Mucosa of stomach (tissue), 1 donor: ENCODE data around the gene NKAIN2.
A peak's percentile ranks its signal among the peaks of the same experiment; 100 is the strongest.

ENCODE experiments used
- H3K27me3 ChIP-seq: one replicate; pipeline ENCODE4 v1.7.0; 2013; ENCODE audit warnings: mild to moderate bottlenecking, low read length; ENCODE audit not compliant: control insufficient read depth, insufficient read depth
- H3K36me3 ChIP-seq: one replicate; pipeline ENCODE4 v1.7.0; 2013; ENCODE audit warnings: low read length; ENCODE audit not compliant: control insufficient read depth, insufficient read depth
- H3K4me1 ChIP-seq: one replicate; pipeline ENCODE4 v1.7.0; 2013; ENCODE audit warnings: mild to moderate bottlenecking, low read length; ENCODE audit not compliant: control insufficient read depth, insufficient read depth
- H3K4me3 ChIP-seq: one replicate; pipeline ENCODE4 v1.7.0; 2013; ENCODE audit warnings: low read length
- H3K9ac ChIP-seq: one replicate; pipeline ENCODE4 v1.7.0; 2013; ENCODE audit warnings: mild to moderate bottlenecking, low read length, moderate library complexity
- H3K9me3 ChIP-seq: one replicate; pipeline ENCODE4 v1.7.0; 2013; ENCODE audit warnings: mild to moderate bottlenecking, low read length, moderate library complexity; ENCODE audit not compliant: control insufficient read depth
- donor health status: Pancreatic carcinoma.

The NKAIN2 gene

GRCh38 chr6:123803504-123804013 lies at the start of gene NKAIN2:
Gene NKAIN2, plus strand, starts transcription at chr6:123803865.
- no peaks in the 10 kb centered on the region for H3K9me3 ChIP-seq
- no peaks in the 10 kb centered on the region for H3K36me3 ChIP-seq
- peaks cover 8% of the 10 kb centered on the region for H3K4me1 ChIP-seq
- H3K4me3 ChIP-seq = peak within 1 kb of the TSS; percentile 42
- H3K9ac ChIP-seq = no peak within 1 kb of the TSS
- peaks cover 28% of the 10 kb centered on the region for H3K27me3 ChIP-seq

- no peaks in the 10 kb centered on the region for H3K36me3 ChIP-seq
- H3K27me3 ChIP-seq = no peaks in the 10 kb centered on the region
- H3K9ac ChIP-seq = no peak overlapping the region
- H3K4me1 ChIP-seq = no peaks in the 10 kb centered on the region
- no peak overlapping the region for H3K4me3 ChIP-seq
- H3K9me3 ChIP-seq = no peaks in the 10 kb centered on the region
Measured at GRCh38 chr6:123759472-123759871, 44.2 kb upstream of the NKAIN2 start.

GRCh38 chr6:123763904-123764303 lies 39.8 kb upstream of the NKAIN2 start:
- no peak overlapping the region for H3K4me3 ChIP-seq
- no peaks in the 10 kb centered on the region for H3K36me3 ChIP-seq
- H3K9me3 ChIP-seq = no peaks in the 10 kb centered on the region
- no peaks in the 10 kb centered on the region for H3K27me3 ChIP-seq
- no peaks in the 10 kb centered on the region for H3K4me1 ChIP-seq
- H3K9ac ChIP-seq = no peak overlapping the region

- Histone ChIP-seq H3K9me3 (no peaks in the 10 kb centered on the region), H3K27me3 (no peaks in the 10 kb centered on the region), H3K4me3 (no peak overlapping the region), H3K36me3 (no peaks in the 10 kb centered on the region), H3K4me1 (no peaks in the 10 kb centered on the region), H3K9ac (no peak overlapping the region)
Measured at GRCh38 chr6:123764722-123765121, 38.9 kb upstream of the NKAIN2 start.

GRCh38 chr6:123768921-123769320 lies 34.7 kb upstream of the NKAIN2 start:
- H3K9ac ChIP-seq = no peak overlapping the region
- no peaks in the 10 kb centered on the region for H3K4me1 ChIP-seq
- H3K9me3 ChIP-seq = no peaks in the 10 kb centered on the region
- H3K36me3 ChIP-seq = no peaks in the 10 kb centered on the region
- H3K27me3 ChIP-seq = no peaks in the 10 kb centered on the region
- H3K4me3 ChIP-seq = no peak overlapping the region

GRCh38 chr6:123769431-123769830 lies 34.2 kb upstream of the NKAIN2 start:
- Histone ChIP-seq H3K36me3 (no peaks in the 10 kb centered on the region), H3K4me3 (no peak overlapping the region), H3K9ac (no peak overlapping the region), H3K4me1 (no peaks in the 10 kb centered on the region), H3K27me3 (no peaks in the 10 kb centered on the region), H3K9me3 (no peaks in the 10 kb centered on the region)

- Histone ChIP-seq H3K9ac (no peak overlapping the region), H3K36me3 (no peaks in the 10 kb centered on the region), H3K27me3 (no peaks in the 10 kb centered on the region), H3K4me1 (no peaks in the 10 kb centered on the region), H3K4me3 (no peak overlapping the region), H3K9me3 (no peaks in the 10 kb centered on the region)
Measured at GRCh38 chr6:123770247-123770949, 33.3 kb upstream of the NKAIN2 start.

- H3K4me3 ChIP-seq = no peak overlapping the region
- H3K27me3 ChIP-seq = no peaks in the 10 kb centered on the region
- no peak overlapping the region for H3K9ac ChIP-seq
- no peaks in the 10 kb centered on the region for H3K4me1 ChIP-seq
- no peaks in the 10 kb centered on the region for H3K9me3 ChIP-seq
- no peaks in the 10 kb centered on the region for H3K36me3 ChIP-seq
Measured at GRCh38 chr6:123771126-123771525, 32.5 kb upstream of the NKAIN2 start.

- Histone ChIP-seq H3K4me3 (no peak overlapping the region), H3K36me3 (no peaks in the 10 kb centered on the region), H3K27me3 (no peaks in the 10 kb centered on the region), H3K9me3 (no peaks in the 10 kb centered on the region), H3K9ac (no peak overlapping the region), H3K4me1 (no peaks in the 10 kb centered on the region)
Measured at GRCh38 chr6:123777563-123777962, 26.1 kb upstream of the NKAIN2 start.

GRCh38 chr6:123780021-123780420 lies 23.6 kb upstream of the NKAIN2 start:
- no peaks in the 10 kb centered on the region for H3K36me3 ChIP-seq
- H3K9me3 ChIP-seq = no peaks in the 10 kb centered on the region
- H3K27me3 ChIP-seq = no peaks in the 10 kb centered on the region
- H3K4me3 ChIP-seq = no peak overlapping the region
- no peak overlapping the region for H3K9ac ChIP-seq
- no peaks in the 10 kb centered on the region for H3K4me1 ChIP-seq

- no peaks in the 10 kb centered on the region for H3K9me3 ChIP-seq
- H3K27me3 ChIP-seq = no peaks in the 10 kb centered on the region
- no peaks in the 10 kb centered on the region for H3K4me1 ChIP-seq
- no peak overlapping the region for H3K9ac ChIP-seq
- H3K36me3 ChIP-seq = no peaks in the 10 kb centered on the region
- H3K4me3 ChIP-seq = no peak overlapping the region
Measured at GRCh38 chr6:123784330-123784729, 19.3 kb upstream of the NKAIN2 start.

- Histone ChIP-seq H3K9ac (no peak overlapping the region), H3K27me3 (no peaks in the 10 kb centered on the region), H3K9me3 (no peaks in the 10 kb centered on the region), H3K36me3 (no peaks in the 10 kb centered on the region), H3K4me1 (no peaks in the 10 kb centered on the region), H3K4me3 (no peak overlapping the region)
Measured at GRCh38 chr6:123785039-123785438, 18.6 kb upstream of the NKAIN2 start.

- no peaks in the 10 kb centered on the region for H3K4me1 ChIP-seq
Measured at GRCh38 chr6:123788319-123788718, 15.3 kb upstream of the NKAIN2 start.

More at GRCh38 chr6:123788319-123788718, 15.3 kb upstream of the NKAIN2 start:
- Histone ChIP-seq H3K4me3 (no peak overlapping the region), H3K9me3 (no peaks in the 10 kb centered on the region), H3K27me3 (no peaks in the 10 kb centered on the region), H3K36me3 (no peaks in the 10 kb centered on the region), H3K9ac (no peak overlapping the region)
